IMR-90 (cell line): ENCODE data around the gene TNRC18. TPM values are rescaled to one million over a fixed set of nuclear protein-coding genes. Genes with fewer than 3 reads are reported as not detected.

Source experiments
- ATAC-seq: fragments of 200-7000 bp; cut with Tn5 transposase; 2 replicates; pipeline ENCODE4 v1.9.1; 2020; ENCODE audit warnings: low read depth, mild to moderate bottlenecking, moderate library complexity
- BruUV-seq: library from RNA; stranded (reverse); fragments of 400-500 nt; replicated peaks from 2 replicates; lab custom pipeline; 2021; lab: Mats Ljungman, UMichigan
- CTCF ChIA-PET: fragments of 300-600 bp; formaldehyde crosslinking; extraction: SDS; loops from one replicate; lab custom pipeline; 2021; ENCODE audit warnings: antibody characterized with exemption; lab: Yijun Ruan, JAX
- POLR2A ChIA-PET: fragments of 300-600 bp; sonication (Branson Sonifier 250); formaldehyde crosslinking; loops from one replicate; lab custom pipeline; 2022; ENCODE audit warnings: antibody characterized with exemption; ENCODE audit not compliant: unreplicated experiment; lab: Charles Lee
- DNase-seq: peaks from one replicate; pipeline ENCODE4 v3.0.0; 2013
- H2AFZ ChIP-seq: replicated peaks from 2 replicates; pipeline ENCODE3; 2013; ENCODE audit warnings: low read length, mild to moderate bottlenecking; ENCODE audit not compliant: poor library complexity
- H2AK5ac ChIP-seq: 2 replicates; pipeline ENCODE4 v1.6.1; 2013; ENCODE audit warnings: low read depth, low read length, inconsistent platforms
- H2AK9ac ChIP-seq: replicated peaks from 2 replicates; pipeline ENCODE3; 2013; ENCODE audit warnings: mild to moderate bottlenecking, low read depth, low read length, moderate library complexity; ENCODE audit not compliant: poor library complexity
- H2BK120ac ChIP-seq: 2 replicates; pipeline ENCODE4 v1.6.1; 2013; ENCODE audit warnings: low read depth, low read length, inconsistent platforms
- H2BK15ac ChIP-seq: 3 replicates; pipeline ENCODE4 v1.6.1; 2013; ENCODE audit warnings: low read depth, low read length, inconsistent platforms
- H2BK20ac ChIP-seq: 2 replicates; pipeline ENCODE4 v1.6.1; 2013; ENCODE audit warnings: low read depth, mild to moderate bottlenecking, inconsistent platforms, low read length, moderate library complexity
- H2BK5ac ChIP-seq: 2 replicates; pipeline ENCODE4 v1.6.1; 2013; ENCODE audit warnings: mild to moderate bottlenecking, low read depth, low read length, inconsistent platforms; ENCODE audit not compliant: poor library complexity, severe bottlenecking
- H3K14ac ChIP-seq: replicated peaks from 2 replicates; pipeline ENCODE4 v1.6.1; 2013; ENCODE audit warnings: low read depth, low read length, inconsistent platforms
- H3K18ac ChIP-seq: 2 replicates; pipeline ENCODE4 v1.6.1; 2013; ENCODE audit warnings: low read depth, low read length, control low read depth
- H3K23ac ChIP-seq: 2 replicates; pipeline ENCODE4 v1.6.1; 2013; ENCODE audit warnings: low read depth, low read length, inconsistent platforms
- H3K27ac ChIP-seq: 2 replicates; pipeline ENCODE4 v1.5.1; 2013; ENCODE audit warnings: mild to moderate bottlenecking, control low read depth, low read length; ENCODE audit not compliant: insufficient read depth
- H3K27me3 ChIP-seq: 2 replicates; pipeline ENCODE4 v1.6.1; 2013; ENCODE audit warnings: low read length; ENCODE audit not compliant: control insufficient read depth, insufficient read depth
- H3K36me3 ChIP-seq: 2 replicates; pipeline ENCODE4 v1.6.1; 2013; ENCODE audit warnings: low read length, mixed read lengths; ENCODE audit not compliant: control insufficient read depth, insufficient read depth
- H3K4ac ChIP-seq: 2 replicates; pipeline ENCODE4 v1.6.1; 2013; ENCODE audit warnings: low read depth, low read length, inconsistent platforms
- H3K4me1 ChIP-seq: 2 replicates; pipeline ENCODE4 v1.6.1; 2013; ENCODE audit warnings: low read length, mixed read lengths; ENCODE audit not compliant: control insufficient read depth, insufficient read depth
- H3K4me2 ChIP-seq: 2 replicates; pipeline ENCODE4 v1.6.1; 2013; ENCODE audit warnings: low read depth, mild to moderate bottlenecking, control low read depth, low read length, moderate library complexity
- H3K4me3 ChIP-seq: 2 replicates; pipeline ENCODE4 v1.5.1; 2013; ENCODE audit warnings: low read depth, mild to moderate bottlenecking, control low read depth, low read length, moderate library complexity; ENCODE audit not compliant: insufficient read depth
- H3K56ac ChIP-seq: 2 replicates; pipeline ENCODE4 v1.6.1; 2013; ENCODE audit warnings: low read length, inconsistent platforms; ENCODE audit not compliant: insufficient read depth; ENCODE audit errors: extremely low read depth
- H3K79me1 ChIP-seq, 2 experiments: 2 replicates each; pipeline ENCODE4 v1.6.1; 2013; ENCODE audit warnings: low read length in 2 of 2, inconsistent platforms in 1 of 2, low read depth in 1 of 2
- H3K9ac ChIP-seq: 2 replicates; pipeline ENCODE4 v1.6.1; 2013; ENCODE audit warnings: low read depth, low read length, control low read depth
- H3K9me1 ChIP-seq: 2 replicates; pipeline ENCODE4 v1.6.1; 2013; ENCODE audit warnings: low read length, inconsistent platforms; ENCODE audit not compliant: insufficient read depth
- H3K9me3 ChIP-seq: 2 replicates; pipeline ENCODE4 v1.6.1; 2013; ENCODE audit warnings: low read length; ENCODE audit not compliant: control insufficient read depth, insufficient read depth
- H4K20me1 ChIP-seq: 2 replicates; pipeline ENCODE4 v1.6.1; 2013; ENCODE audit warnings: low read length, inconsistent platforms; ENCODE audit not compliant: insufficient read depth
- H4K5ac ChIP-seq: 2 replicates; pipeline ENCODE4 v1.6.1; 2013; ENCODE audit warnings: mild to moderate bottlenecking, low read depth, low read length, control low read depth
- H4K8ac ChIP-seq, 2 experiments: 2 replicates each; pipeline ENCODE4 v1.6.1; 2013; ENCODE audit warnings: low read depth in 2 of 2, low read length in 2 of 2, control low read depth in 1 of 2, inconsistent platforms in 1 of 2
- H4K91ac ChIP-seq: 2 replicates; pipeline ENCODE4 v1.6.1; 2013; ENCODE audit warnings: low read depth, low read length, inconsistent platforms; ENCODE audit not compliant: insufficient read depth
- CTCF ChIP-seq: conservative IDR thresholded peaks from 2 replicates; pipeline ENCODE4 v1.5.1; 2012; ENCODE audit warnings: mild to moderate bottlenecking, low read depth, low read length, improper control_type of control experiment
- FOS ChIP-seq: fragments of 150-350 bp; IDR thresholded peaks from 2 replicates; pipeline ENCODE4 v1.6.1; 2016; ENCODE audit warnings: low read depth, low read length
- MAFK ChIP-seq: IDR thresholded peaks from 2 replicates; pipeline ENCODE4 v1.6.1; 2012; ENCODE audit warnings: low read depth, low read length, improper control_type of control experiment
- RCOR1 ChIP-seq: IDR thresholded peaks from 2 replicates; pipeline ENCODE4 v1.6.1; 2012; ENCODE audit warnings: mild to moderate bottlenecking, low read length, improper control_type of control experiment; ENCODE audit not compliant: insufficient replicate concordance
- WGBS, 2 experiments: methylation state at CpG; one replicate each; pipeline versions ENCODE4 v1.1.5 to v1.1.7; 2013; ENCODE audit warnings: missing lambda C conversion rate in 2 of 2; ENCODE audit not compliant: insufficient read length in 1 of 2; ENCODE audit errors: extremely low coverage in 2 of 2; 5-methylcytosine and 5-hydroxymethylcytosine counted together
- dilution Hi-C: fragments of 300-500 bp; cut with HindIII; formaldehyde crosslinking; loops from one replicate; pipeline ENCODE4 v1.14.3; 2018; ENCODE audit warnings: low sequenced_read_pairs; ENCODE audit not compliant: unreplicated experiment
- in situ Hi-C: fragments of 300-500 bp; cut with MboI; formaldehyde crosslinking; loops from 3 replicates; pipeline ENCODE4 v1.14.3; 2019; ENCODE audit warnings: low sequenced_read_pairs, inconsistent platforms, mixed read lengths
- intact Hi-C: fragments of 100-400 bp; cut with micrococcal nuclease; formaldehyde crosslinking; loops from 2 replicates; pipeline ENCODE4 v1.10.0; 2022
- polyA plus RNA-seq, 3 experiments: library from polyadenylated mRNA; depleted of rRNA; stranded (reverse); fragments of >200 nt; gene quantifications; 2 replicates each; pipeline ENCODE4 v1.2.3, GENCODE V29; 2012; ENCODE audit warnings: low replicate concordance in 1 of 3
- total RNA-seq: library from RNA; depleted of rRNA; stranded (reverse); fragments of >200 nt; gene quantifications from 2 replicates; pipeline ENCODE4 v1.2.3, GENCODE V29; 2012

Gene TNRC18
- total and polyA plus RNA-seq, 2 of the 4 experiments (the other 2 are of a cell fraction): 4.7 to 29.6 TPM

DNA sequence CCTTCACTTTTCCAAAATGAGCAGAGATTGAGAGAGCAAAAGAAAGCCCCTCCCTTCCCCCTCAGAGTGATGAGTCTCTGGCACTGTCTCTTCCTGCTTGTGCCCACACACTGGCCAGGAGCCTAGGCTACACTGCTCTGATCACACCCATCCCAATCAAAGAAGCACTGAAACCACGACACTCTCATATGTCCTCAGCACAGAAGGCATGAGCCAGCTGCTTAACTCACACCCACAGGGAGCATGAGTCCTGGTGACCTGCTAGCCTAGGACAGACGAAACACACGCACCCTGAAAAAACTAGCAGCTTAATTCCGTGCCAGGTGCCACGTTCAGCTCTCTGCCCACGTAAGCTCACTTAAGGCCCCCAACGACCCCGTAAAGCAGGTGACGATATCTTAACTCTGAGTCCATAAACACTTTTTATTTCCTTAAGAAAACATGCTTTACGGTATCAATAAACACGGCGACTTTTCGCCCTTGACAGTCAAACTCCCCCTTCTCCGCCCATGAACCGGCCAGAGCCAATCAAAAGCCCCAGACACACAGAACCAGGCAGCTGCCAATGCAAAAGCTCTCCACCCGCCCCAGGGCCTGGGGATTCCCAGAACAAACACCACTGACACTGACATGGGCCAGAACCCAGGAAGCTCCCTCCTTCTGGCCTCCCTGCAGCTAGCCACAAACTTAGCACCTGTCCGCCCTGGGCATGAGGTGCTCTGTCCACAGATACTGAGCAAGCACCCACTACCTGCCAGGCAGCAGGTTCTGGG, 69.0 kb downstream of the TNRC18 start:
- no peak overlapping the region for H2AFZ ChIP-seq
- dilution Hi-C loops: no loop called here
- H3K56ac ChIP-seq: no peak overlapping the region
- no peak overlapping the region for H4K8ac ChIP-seq
- no peak overlapping the region for H3K14ac ChIP-seq
- H4K20me1 ChIP-seq: peaks cover 72% of the 10 kb centered on the region
- ChIA-PET POLR2A (no interaction called here), CTCF (interaction anchor here (1.4 kb wide), 1 partner anchor 11 kb away, joined by 6 read pairs; no protein-coding TSS in a partner anchor)
- no peak overlapping the region for H3K18ac ChIP-seq
- no peak overlapping the region for H2BK120ac ChIP-seq
- no peak overlapping the region for H3K4me3 ChIP-seq
- DNase-seq: peak; percentile 43
- no peak overlapping the region for H2BK5ac ChIP-seq
- H3K79me1 ChIP-seq: peaks cover 18 to 89% of the 10 kb centered on the region in 2 experiments
- no peak overlapping the region for H2BK20ac ChIP-seq
- H4K5ac ChIP-seq: no peak overlapping the region
- peaks cover 19% of the 10 kb centered on the region for H3K9me1 ChIP-seq
- H4K91ac ChIP-seq: no peak overlapping the region
- in situ Hi-C loops: no loop called here
- no peak overlapping the region for H3K23ac ChIP-seq
- H3K9ac ChIP-seq: no peak overlapping the region
- H2BK15ac ChIP-seq: no peak overlapping the region
- no peaks in the 10 kb centered on the region for H3K27me3 ChIP-seq
- no peak overlapping the region for H3K4ac ChIP-seq
- H2AK5ac ChIP-seq: no peak overlapping the region
- H3K4me1 ChIP-seq: peaks cover 10% of the 10 kb centered on the region
- no peak for TF ChIP-seq FOS
- TF ChIP-seq CTCF: no peak
- TF ChIP-seq MAFK: no peak
- TF ChIP-seq RCOR1: no peak
- 88% methylated on average over 7 of the region's 17 CpGs; no CpG with 5 or more reads in 1 of the 2 experiments for WGBS, 2 experiments
- intact Hi-C loops: no loop called here
- H3K36me3 ChIP-seq: peaks cover 81% of the 10 kb centered on the region
- no peak overlapping the region for H3K4me2 ChIP-seq
- ATAC-seq: peak; percentile 56
- H3K27ac ChIP-seq: no peak overlapping the region
- BruUV-seq: no TSS peak
- H3K9me3 ChIP-seq: no peaks in the 10 kb centered on the region
- H2AK9ac ChIP-seq: peak overlapping the region; percentile 71
